Right atrium auricular region (tissue), 2 donors: ENCODE measurements around the gene CNTNAP2. TPM values are rescaled to one million over a fixed set of nuclear protein-coding genes. Genes with fewer than 3 reads are reported as not detected.

Experiments
- DNase-seq: peaks from one replicate; pipeline ENCODE4 v3.0.0-alpha.2; 2019; ENCODE audit warnings: low spot score
- H3K27ac ChIP-seq, 2 donors: fragments of 200-600 bp; sonication (generic); 1 replicate in 1 of 2; 2 replicates in 1 of 2; pipeline ENCODE4 v1.5.1; 2016 to 2019
- H3K27me3 ChIP-seq, 2 donors: fragments of 200-600 bp; sonication (generic); one replicate each; pipeline versions ENCODE4 v1.5.1 to v1.6.0; 2017 to 2019
- H3K36me3 ChIP-seq: fragments of 200-600 bp; sonication (generic); one replicate; pipeline ENCODE4 v1.5.1; 2016
- H3K4me1 ChIP-seq, 2 donors: fragments of 200-600 bp; sonication (generic); one replicate each; pipeline versions ENCODE4 v1.5.1 to v1.6.0; 2017 to 2019
- H3K4me3 ChIP-seq, 2 donors: fragments of 200-600 bp; sonication (generic); 1 replicate in 1 of 2; 2 replicates in 1 of 2; pipeline ENCODE4 v1.5.1; 2017 to 2019; ENCODE audit warnings: mild to moderate bottlenecking in 1 of 2, moderate library complexity in 1 of 2
- H3K9me3 ChIP-seq, 2 donors: fragments of 200-600 bp; sonication (generic); one replicate each; pipeline ENCODE4 v1.5.1; 2019
- CTCF ChIP-seq, 2 donors: fragments of 200-600 bp; sonication (generic); IDR thresholded peaks; one replicate each; pipeline ENCODE4 v1.5.1; 2019; ENCODE audit warnings: antibody characterized with exemption in 2 of 2
- total RNA-seq, 2 donors: library from RNA; depleted of rRNA; stranded (reverse); fragments of >200 nt; gene quantifications; one replicate each; pipeline ENCODE4 v1.1.0, GENCODE V29; 2016

Gene CNTNAP2
- total RNA-seq, 2 donors from 2014 or later, result 1.1 to 1.7 TPM

DNA sequence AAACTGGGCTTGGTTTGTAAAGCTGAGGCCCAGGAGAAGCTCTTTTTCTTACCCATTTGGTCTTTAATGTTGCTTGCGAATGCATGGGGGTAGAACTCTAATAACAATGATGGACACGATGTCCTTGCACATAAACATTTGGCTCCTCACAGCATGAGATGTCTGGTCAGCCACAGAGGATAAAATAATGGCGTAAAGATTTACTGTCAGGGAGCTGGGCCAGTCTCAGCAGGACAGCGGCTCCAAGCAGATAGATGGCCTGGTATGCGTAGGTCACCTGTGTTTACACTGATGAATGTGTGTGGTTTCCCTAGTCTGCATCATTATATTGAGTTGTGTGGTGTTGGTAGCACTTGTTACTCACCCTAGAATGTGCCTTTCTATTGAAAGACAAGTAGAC, 537.4 kb downstream of the CNTNAP2 start:
- no peak for TF ChIP-seq CTCF (IDR thresholded peaks at IDR 0.05)
- Histone ChIP-seq H3K36me3 (no peaks in the 10 kb centered on the region), H3K27me3 (no peaks in the 10 kb centered on the region), H3K27ac (no peak overlapping the region), H3K9me3 (no peaks in the 10 kb centered on the region), H3K4me1 (no peaks in the 10 kb centered on the region), H3K4me3 (no peak overlapping the region)
- DNase-seq, result no peak

- no peak for TF ChIP-seq CTCF (IDR thresholded peaks at IDR 0.05)
- no peak overlapping the region for H3K4me3 ChIP-seq
- H3K36me3 ChIP-seq, result no peaks in the 10 kb centered on the region
- H3K9me3 ChIP-seq, result no peaks in the 10 kb centered on the region
- no peaks in the 10 kb centered on the region for H3K4me1 ChIP-seq
- DNase-seq, result no peak
- H3K27ac ChIP-seq, result no peak overlapping the region
- H3K27me3 ChIP-seq, result no peaks in the 10 kb centered on the region
These were observed 539.6 kb downstream of the CNTNAP2 start for GRCh38 chr7:146655928-146656797.

DNA sequence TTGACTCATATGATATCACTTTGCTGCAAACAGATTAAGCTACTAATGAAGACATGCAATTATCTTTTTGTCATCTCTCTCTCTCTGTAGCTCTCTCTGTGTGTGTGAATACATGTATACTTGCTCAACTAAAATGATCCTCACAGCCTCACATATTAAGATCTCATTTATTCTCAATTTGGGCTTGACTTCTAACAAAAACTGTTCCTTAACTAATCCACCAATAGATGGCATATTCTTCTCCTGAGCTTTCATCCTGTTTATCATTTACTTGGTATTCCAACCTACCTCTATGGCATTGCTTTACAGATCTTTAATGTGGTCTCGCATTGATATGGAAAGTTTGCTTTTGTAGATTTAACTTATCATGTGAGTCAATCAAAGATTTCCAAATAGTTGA, 540.4 kb downstream of the CNTNAP2 start:
- no peak for DNase-seq
- TF ChIP-seq CTCF (IDR thresholded peaks at IDR 0.05), result no peak
- Histone ChIP-seq H3K4me1 (no peaks in the 10 kb centered on the region), H3K27me3 (no peaks in the 10 kb centered on the region), H3K9me3 (no peaks in the 10 kb centered on the region), H3K4me3 (no peak overlapping the region), H3K27ac (no peak overlapping the region), H3K36me3 (no peaks in the 10 kb centered on the region)

DNA sequence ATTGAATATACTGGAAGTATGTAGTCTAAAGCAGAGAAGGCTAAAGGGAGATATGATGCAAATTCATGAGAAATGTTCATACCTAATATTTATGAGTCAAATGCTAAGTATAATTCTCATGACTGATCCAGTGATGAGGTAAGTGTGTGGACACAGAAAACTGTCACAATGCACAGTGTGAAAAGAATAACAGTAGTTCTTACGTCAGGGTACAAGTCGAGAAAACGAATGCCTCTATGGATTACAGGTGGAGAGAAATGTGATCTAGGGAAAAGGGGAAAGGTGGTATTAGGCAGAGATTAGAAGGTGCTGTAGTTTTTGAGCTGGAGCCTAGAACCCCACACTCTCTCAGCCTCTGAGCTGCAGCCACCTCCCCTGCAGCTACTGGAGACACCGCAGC, 542.0 kb downstream of the CNTNAP2 start:
- Histone ChIP-seq H3K27ac (no peak overlapping the region), H3K27me3 (no peaks in the 10 kb centered on the region), H3K4me3 (no peak overlapping the region), H3K4me1 (no peaks in the 10 kb centered on the region), H3K36me3 (no peaks in the 10 kb centered on the region), H3K9me3 (no peaks in the 10 kb centered on the region)
- no peak for DNase-seq
- TF ChIP-seq CTCF (IDR thresholded peaks at IDR 0.05), result no peak

DNA sequence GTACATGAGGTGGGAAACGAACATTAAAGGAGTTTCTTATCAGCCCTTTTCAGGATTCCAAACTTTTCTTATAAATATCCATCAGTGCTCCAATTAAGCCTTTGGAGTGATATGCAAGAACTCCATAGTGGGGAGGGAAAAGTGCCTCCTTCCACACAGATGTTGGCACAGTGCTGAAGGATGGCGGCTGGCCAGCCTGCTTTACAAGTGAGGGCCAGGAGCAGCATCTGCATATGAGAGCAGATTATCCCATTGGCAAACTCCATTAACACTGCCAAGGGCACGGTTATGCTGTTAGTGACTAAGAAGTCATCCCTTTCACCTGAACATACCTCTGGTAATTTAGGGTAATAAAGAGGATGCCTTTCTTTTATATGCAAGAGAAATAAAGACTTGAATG, 543.1 kb downstream of the CNTNAP2 start:
- Histone ChIP-seq H3K36me3 (no peaks in the 10 kb centered on the region), H3K4me1 (no peaks in the 10 kb centered on the region), H3K27ac (no peak overlapping the region), H3K9me3 (no peaks in the 10 kb centered on the region), H3K4me3 (no peak overlapping the region), H3K27me3 (no peaks in the 10 kb centered on the region)
- no peak for DNase-seq
- no peak for TF ChIP-seq CTCF (IDR thresholded peaks at IDR 0.05)

DNA sequence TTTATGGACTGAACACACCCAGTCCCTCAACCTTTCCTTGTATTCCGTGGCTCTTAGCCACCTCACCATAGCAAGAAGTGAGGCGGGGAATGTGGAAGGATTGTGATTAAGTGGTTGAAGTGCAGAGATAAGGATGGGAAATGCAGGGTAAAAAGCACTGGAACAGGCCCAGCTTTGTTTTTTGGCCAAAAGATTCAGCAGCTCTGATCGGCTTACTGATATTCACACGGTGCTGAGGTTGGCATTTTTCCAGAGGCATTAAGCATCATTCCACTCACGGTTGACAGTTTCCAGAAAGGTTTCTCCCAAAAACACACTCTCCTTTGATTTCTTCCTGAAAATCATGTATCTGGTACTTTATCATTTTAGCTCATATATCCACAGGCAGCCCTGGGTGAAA, 544.2 kb downstream of the CNTNAP2 start:
- no peaks in the 10 kb centered on the region for H3K9me3 ChIP-seq
- TF ChIP-seq CTCF (IDR thresholded peaks at IDR 0.05), result no peak
- H3K27me3 ChIP-seq, result no peaks in the 10 kb centered on the region
- H3K36me3 ChIP-seq, result no peaks in the 10 kb centered on the region
- H3K27ac ChIP-seq, result no peak overlapping the region
- no peak overlapping the region for H3K4me3 ChIP-seq
- DNase-seq, result no peak
- H3K4me1 ChIP-seq, result no peaks in the 10 kb centered on the region
